NB4 (cell line): Measurements from ENCODE around the gene PSD.

Source experiments
- DNase-seq: peaks from one replicate; pipeline ENCODE4 v3.0.0; 2010; ENCODE audit warnings: low read depth
- H3K4me3 ChIP-seq: one replicate; pipeline ENCODE4 v1.5.1; 2011; ENCODE audit warnings: mild to moderate bottlenecking, low read depth, low read length, moderate library complexity
- MYC ChIP-seq: IDR thresholded peaks from 2 replicates; pipeline ENCODE4 v1.6.1; 2011; ENCODE audit warnings: low read depth, low read length
- POLR2A ChIP-seq: IDR thresholded peaks from 2 replicates; pipeline ENCODE4 v1.6.1; 2011; ENCODE audit warnings: mild to moderate bottlenecking; ENCODE audit not compliant: insufficient read length; ENCODE audit errors: extremely low read depth
- TF ChIP-seq, protein P1 (sequence below): IDR thresholded peaks from 2 replicates; pipeline ENCODE4 v1.6.1; 2011; ENCODE audit warnings: low read depth, low read length
- TF ChIP-seq, protein P2 (sequence below): IDR thresholded peaks from one replicate; pipeline ENCODE4 v1.5.1; 2012; ENCODE audit warnings: low read depth, low read length

PSD gene

DNA sequence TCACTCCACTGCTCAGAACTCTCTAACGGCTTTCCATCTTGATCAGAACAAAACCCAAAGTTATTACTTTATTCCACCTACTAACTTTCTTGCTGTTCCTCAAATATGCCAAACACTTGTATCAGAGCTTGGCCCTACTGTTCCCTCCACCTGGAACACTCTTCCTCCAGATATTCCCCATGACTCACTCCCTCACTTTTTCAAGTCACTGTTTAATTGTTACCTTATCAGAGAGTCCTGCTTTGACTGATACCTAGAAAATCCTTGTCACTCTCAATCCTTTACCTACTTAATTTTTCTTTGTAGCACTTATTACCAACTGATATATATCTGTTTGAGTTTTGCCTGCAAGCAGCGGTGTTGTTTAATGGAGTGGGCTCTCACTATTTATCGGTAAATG is 28.7 kb downstream of the PSD start:
- H3K4me3 ChIP-seq: no peak overlapping the region
- no peak for TF ChIP-seq POLR2A
- no peak for TF ChIP-seq MYC
- TF ChIP-seq, protein P1, sequence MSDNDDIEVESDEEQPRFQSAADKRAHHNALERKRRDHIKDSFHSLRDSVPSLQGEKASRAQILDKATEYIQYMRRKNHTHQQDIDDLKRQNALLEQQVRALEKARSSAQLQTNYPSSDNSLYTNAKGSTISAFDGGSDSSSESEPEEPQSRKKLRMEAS: no peak
- TF ChIP-seq, protein P2, sequence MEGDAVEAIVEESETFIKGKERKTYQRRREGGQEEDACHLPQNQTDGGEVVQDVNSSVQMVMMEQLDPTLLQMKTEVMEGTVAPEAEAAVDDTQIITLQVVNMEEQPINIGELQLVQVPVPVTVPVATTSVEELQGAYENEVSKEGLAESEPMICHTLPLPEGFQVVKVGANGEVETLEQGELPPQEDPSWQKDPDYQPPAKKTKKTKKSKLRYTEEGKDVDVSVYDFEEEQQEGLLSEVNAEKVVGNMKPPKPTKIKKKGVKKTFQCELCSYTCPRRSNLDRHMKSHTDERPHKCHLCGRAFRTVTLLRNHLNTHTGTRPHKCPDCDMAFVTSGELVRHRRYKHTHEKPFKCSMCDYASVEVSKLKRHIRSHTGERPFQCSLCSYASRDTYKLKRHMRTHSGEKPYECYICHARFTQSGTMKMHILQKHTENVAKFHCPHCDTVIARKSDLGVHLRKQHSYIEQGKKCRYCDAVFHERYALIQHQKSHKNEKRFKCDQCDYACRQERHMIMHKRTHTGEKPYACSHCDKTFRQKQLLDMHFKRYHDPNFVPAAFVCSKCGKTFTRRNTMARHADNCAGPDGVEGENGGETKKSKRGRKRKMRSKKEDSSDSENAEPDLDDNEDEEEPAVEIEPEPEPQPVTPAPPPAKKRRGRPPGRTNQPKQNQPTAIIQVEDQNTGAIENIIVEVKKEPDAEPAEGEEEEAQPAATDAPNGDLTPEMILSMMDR: no peak
- DNase-seq: no peak

DNA sequence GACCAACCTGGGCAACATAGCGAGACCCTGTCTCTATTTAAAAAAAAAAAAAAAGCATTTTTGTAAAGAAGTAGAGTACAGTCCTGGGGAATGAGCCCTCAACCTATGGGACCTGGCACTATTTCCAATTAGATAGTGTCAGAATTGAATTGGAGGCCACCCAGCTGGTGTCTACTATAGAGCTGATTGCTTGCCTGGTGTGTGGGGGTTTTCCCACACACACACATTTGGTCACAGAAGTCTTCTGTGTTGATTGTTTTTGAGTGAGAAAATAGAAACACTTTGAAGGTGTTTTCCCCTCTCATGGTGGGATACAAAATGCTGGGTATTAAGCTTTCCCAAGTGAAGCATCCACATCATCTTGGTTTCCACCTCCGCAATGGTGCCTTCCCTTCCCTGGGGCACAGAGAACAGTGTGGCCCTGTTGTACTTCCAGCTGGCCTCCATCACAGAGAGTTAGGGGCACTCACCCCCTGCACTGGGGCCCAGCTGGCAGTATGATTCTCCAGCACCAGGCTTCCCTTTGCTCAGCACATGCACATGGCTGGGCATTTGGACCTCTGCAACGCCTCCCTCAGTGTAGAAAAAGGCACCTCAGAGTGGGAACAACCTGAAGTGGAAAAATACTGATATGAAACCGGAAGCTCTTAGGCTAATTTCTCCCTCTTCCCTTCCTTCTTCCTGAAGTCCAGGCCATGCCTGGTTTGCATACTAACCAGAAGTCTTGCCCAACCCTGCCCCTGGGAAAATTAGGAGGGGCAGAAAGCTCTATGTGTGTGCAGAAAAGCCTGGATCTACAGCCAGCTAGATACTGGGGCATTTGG is 33.8 kb downstream of the PSD start:
- H3K4me3 ChIP-seq: no peak overlapping the region
- TF ChIP-seq, protein P1: no peak
- TF ChIP-seq MYC (no peak), POLR2A (no peak)
- TF ChIP-seq, protein P2: no peak
- DNase-seq: no peak

DNA sequence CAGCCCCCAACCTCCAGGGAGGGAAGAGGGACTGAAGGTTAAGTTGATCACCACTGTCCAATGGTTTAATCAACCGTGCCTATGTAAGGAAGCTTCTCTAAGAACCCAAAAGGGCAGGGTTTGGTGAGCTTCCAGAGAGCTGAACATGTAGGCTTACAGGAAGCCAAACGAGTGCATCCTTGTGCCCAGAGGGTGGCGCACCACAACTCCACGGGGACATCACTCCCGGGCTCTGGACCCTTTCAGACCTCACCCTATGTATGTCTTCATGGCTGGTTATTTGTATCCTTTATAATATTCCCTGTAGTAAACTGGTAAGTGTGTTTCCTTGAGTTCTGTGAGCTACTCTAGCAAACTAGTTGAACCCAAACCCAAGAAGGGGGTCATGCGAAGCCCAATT is 34.5 kb downstream of the PSD start:
- peak; percentile 57 for DNase-seq
- TF ChIP-seq, protein P1: no peak
- TF ChIP-seq POLR2A: no peak
- TF ChIP-seq, protein P2: peak; percentile 46
- H3K4me3 ChIP-seq: no peak overlapping the region

DNA sequence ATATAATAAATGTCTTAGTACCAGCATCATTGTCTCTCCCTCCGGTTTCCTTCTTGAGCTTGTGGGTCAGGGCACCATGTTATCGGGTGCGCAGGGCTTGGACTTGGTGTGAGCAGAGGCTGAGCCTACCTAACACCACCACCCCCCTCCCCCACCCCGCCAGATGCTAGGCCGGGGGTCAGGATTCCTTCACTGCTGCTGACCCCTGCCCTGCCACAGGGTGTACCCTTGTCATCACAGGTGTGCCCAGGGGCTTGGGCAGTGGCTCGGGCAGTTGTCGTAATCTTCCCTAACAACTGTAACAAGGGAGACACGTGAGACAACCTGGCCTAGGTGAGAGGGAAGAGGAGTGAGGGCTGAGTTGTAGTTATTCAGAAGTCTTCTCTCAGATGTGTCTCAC is 35.7 kb downstream of the PSD start:
- no peak for DNase-seq
- TF ChIP-seq, protein P2: no peak
- no peak for TF ChIP-seq POLR2A
- TF ChIP-seq MYC: no peak
- TF ChIP-seq, protein P1: no peak
- no peak overlapping the region for H3K4me3 ChIP-seq

DNA sequence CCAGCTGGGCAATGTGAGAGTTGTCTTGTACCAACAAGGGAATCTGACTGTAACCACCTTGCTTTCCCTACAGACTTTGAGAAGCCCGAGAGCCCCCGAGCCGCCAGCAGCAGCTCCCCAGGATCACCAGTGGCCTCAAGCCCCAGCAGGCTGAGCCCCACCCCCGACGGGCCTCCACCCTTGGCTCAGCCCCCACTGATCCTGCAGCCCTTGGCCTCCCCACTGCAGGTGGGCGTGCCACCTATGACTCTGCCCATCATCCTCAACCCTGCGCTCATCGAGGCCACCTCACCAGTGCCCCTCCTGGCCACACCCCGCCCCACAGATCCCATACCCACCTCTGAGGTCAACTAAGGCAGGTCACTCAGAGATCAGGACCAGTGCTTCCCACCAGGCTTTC is 36.6 kb downstream of the PSD start:
- DNase-seq: no peak
- TF ChIP-seq POLR2A: no peak
- TF ChIP-seq, protein P2: no peak
- TF ChIP-seq, protein P1: no peak
- no peak for TF ChIP-seq MYC
- H3K4me3 ChIP-seq: no peak overlapping the region
